ENCODE data around the gene MSMB.
A peak's percentile ranks its signal among the peaks of the same experiment; 100 is the strongest.

The MSMB gene

GRCh38 chr10:46033602-46034011 is 12.5 kb downstream of the MSMB start:
- DNase-seq (ENCODE audit: low spot score): no peak

DNA sequence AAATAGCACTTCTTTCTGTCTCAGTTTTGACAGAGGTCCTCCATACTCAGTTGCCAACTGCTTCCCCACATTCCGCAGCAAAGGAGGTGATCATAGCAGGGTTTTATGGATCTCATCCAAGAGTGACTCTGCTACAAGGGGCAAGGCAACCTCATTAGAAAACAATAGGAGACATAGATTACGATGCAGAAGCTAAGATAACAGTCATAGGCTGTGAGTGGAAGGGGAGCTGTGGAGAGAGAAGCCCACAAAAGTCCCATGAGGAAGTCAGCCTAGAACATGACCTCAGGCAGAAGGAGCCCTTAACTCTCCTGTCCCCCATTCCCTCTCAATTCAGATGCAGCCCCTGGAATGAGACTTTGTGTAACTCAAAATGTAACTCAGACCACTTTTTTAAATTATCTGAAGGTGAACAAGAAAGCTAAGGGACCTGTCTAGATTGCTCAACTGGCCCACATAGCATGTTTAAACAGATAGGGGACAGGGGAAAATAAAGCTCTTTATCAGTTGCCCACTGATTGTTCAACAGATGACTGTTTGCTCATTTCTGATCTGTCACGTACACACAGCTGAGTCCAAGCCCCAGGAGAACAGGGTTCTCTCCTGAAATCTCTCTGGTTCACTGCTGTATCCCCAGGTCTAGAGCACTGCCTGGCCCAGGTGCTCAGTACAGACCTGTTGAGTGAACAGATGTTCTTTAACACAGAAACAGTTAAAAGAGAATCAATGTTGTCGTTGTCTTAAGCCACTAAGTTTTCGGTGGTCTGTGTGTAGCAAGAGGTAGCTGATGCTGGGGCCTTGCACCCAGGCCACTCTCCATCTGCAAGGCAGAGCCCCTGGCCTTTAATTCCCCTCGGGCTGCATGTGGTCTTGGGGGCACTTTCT is 14.2 kb downstream of the MSMB start:
- DNase-seq (ENCODE audit: low spot score): no peak

DNA sequence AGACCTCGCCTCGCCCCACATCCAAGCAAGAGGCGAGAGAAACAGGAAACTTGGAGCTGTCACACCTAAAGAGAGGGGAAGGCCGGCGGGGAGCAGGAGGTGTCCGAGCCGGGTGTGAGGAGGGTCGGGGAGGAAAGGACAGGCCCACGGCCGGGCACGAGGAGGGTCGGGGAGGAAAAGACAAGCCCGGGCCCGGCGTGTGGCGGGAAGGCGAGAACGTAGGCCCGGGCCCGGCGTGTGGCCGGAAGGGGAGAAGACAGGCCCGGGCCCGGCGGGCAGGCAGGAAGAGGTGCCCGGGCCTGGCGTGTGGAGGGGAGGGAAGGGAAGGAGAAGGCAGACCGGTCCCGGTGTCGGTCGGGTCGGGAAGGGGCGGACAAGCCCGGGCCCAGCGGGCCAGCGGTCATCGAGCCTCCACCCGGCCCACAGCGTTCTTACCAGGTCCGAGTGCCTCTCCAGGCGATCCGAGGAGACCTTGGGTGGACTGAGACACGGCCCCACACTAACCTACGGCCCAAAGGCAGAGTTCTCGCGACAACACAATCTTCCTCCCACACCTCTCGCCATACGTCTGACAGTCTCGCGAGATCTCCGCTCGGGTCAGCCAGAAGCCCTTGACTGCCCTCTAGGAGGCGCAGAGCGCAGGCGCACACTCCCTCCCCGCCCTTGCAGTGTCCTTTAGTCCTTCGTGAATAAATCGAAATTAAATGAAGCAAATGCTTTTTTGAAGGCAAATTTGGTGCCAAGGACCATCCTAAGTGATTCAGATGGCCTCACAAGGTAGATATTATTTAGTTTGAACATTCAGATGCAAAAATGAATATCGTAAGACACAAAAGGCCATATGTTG is 15.8 kb downstream of the MSMB start, which contains the start of gene NCOA4:
Gene NCOA4, minus strand, starts transcription at position 533 of the 847 bp plus-strand sequence. CDS start 13,943 bp downstream, outside the sequence.
- DNase-seq (ENCODE audit: low spot score): peak; percentile 97

- DNase-seq (ENCODE audit: low spot score): no peak
These were observed 16.5 kb downstream of the MSMB start for GRCh38 chr10:46029461-46030030.

DNA sequence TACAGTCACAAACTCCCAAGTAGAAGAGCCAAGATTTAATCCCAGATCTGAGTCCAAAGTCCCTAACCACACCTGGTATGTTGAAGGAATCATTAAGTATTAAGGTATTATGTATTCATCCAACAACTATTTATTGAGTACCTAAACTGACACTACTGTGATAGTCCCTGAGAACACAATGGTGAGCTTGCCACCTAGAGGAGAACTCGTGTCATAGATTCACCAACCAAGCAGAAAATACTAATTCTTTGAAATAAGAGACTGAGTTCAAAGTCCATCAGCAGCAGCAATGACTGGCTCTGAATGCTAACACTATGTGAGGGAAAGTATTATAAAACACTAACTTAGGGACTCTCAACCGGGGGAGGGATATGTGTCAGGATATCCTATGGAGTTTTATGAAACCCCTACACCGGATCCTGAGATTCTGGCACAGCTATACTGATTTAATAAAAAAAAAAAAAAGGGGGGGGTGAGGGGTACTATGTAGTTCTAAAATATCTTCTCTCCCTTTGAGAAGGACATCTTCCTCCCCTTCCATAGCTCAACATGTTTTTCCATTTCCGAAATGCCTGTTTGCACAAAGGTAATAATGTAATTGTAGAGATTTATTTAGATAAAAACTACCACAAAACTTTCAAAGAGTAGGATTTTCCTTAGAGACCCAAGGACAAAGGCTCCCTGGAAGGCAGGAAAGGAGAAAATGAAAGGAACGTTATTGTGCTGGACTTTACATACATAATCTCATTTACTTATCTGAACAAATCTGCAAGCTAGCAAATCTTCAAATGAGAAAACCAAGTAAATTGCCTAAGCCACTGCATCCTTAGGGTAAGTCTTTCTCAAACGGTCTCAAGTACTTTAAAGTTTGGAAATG is 17.2 kb downstream of the MSMB start:
- DNase-seq (ENCODE audit: low spot score): peak; percentile 66

GRCh38 chr10:46026106-46026505 is 20.0 kb downstream of the MSMB start:
- DNase-seq (ENCODE audit: low spot score): no peak

DNA sequence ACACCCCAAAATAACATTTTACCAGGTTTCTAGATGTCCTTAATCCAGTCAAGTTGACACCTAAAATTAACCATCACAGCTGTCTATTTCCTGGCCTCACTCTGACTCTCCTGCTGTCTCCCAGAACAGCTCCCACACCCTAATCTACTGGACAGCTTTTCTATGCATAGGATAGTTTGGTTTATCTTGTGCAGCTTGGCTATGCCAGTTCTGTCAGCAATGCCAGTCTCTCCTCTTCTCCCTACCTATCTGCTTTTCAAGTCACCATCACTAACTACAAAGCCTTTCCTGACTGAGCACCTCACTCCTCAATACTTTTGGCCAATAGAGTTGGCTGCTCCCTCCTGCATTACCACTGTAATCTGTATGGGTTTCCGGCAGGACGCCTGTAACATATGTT is 20.7 kb downstream of the MSMB start:
- DNase-seq (ENCODE audit: low spot score): no peak

- DNase-seq (ENCODE audit: low spot score): no peak
These were observed 21.1 kb downstream of the MSMB start for GRCh38 chr10:46024948-46025347.

DNA sequence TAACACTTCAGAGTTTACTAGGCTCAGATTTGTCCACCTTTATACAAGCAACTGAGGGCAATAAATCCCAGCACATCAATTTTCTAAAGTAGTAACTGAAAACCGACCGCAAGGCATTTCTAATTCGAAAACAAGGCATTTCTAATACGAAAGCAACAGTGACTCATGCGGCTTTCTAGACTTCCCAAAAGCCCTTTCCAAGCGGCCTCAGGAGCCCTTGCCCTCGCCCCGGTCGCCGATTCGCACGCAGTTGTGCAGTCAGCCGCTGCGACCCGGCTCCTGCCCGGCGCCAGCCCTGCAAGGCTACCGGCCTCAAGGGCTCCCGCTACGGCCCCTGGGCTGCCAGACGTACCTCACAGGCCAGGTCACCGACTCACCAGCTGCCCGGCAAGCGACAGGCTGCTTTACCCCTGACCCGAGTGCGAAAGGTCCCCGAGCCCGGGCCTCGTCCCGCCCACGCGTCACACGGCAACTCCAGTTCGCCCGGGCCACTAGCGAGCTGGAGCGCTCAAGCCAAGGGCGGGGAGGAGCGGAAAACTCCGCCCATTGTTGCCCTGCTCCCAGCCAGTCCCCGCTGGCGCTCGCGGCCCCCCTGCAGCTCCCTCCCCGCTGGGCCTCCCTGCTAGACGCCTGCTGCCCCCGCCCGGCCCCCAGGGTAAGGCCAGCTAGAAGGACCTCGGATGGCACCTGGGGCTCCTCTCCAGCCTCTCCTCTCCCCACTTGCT is 22.9 kb downstream of the MSMB start:
- peak; percentile 74 for DNase-seq (ENCODE audit: low spot score)

DNA sequence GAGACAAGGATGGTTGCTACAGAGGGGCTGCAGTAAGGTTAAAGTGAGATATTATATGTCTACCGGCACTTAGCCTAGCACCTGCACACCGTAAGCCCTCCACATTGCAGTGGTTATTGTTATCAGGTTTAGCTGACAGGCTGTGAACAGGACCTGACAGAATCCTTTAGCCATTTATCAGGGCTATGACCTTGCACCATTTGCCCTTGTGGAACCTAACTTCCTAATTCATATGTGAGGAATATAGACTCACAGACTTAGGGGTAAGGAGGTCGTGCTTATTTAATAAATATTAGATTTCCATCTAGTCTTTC is 25.8 kb downstream of the MSMB start:
- DNase-seq (ENCODE audit: low spot score): no peak

DNA sequence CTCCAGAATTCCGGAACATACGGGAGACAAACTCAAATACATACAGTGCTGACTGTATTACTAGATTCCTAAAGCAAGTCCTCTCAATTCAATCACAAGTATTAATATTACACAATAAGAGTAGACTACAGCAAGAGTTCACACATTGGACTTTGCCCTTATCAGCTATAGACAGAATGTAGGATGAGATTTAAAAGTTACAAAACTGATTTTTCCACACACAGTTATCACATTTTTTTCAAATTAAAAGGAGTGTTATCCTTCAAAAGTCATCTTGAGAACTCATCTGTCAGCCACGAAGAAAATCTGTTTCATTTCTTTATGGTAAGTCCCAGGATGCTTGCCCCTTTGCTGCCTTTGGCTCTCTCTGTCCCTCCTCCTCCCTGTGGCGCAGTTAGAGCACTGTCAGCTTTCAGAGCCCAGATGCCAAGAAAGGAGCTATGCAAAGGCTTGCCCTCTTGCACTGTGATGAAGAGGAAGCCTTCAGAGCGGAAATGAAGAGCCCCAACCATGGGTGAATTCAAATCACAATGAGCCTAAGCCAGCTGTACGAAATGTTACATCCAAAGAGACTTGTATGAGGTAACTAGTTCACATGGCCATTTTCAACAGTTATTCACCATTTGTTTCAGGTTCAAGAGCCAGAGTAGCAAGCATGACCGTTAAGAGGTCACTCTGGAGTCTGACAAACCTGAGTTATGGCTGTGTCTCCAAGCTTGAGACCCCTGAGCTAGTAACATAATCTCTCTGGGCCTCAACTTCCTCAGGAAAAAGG is 26.3 kb downstream of the MSMB start:
- DNase-seq (ENCODE audit: low spot score): no peak

DNA sequence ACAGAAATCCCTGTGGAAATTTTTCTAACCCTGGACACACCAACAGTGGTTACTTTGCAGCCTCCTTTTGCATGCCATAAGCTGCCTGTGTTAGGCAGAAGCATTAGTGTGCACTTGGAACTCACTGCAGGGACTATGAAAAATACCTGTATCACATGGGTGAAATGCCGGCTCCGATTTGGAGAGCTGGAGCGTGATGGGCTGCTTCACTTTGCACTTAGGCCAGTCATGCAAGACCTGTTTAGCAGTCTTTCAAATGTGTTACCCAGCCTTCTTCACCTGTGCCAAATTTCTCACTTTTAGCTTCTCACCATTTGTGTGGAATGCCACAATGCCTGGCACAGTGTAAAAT is 26.9 kb downstream of the MSMB start:
- DNase-seq (ENCODE audit: low spot score): no peak

GRCh38 chr10:46018453-46019176 is 27.5 kb downstream of the MSMB start:
- DNase-seq (ENCODE audit: low spot score): no peak

GRCh38 chr10:46017733-46018132 is 28.3 kb downstream of the MSMB start:
- no peak for DNase-seq (ENCODE audit: low spot score)

- no peak for DNase-seq (ENCODE audit: low spot score)
These were observed 29.3 kb downstream of the MSMB start for GRCh38 chr10:46016811-46017210.

DNA sequence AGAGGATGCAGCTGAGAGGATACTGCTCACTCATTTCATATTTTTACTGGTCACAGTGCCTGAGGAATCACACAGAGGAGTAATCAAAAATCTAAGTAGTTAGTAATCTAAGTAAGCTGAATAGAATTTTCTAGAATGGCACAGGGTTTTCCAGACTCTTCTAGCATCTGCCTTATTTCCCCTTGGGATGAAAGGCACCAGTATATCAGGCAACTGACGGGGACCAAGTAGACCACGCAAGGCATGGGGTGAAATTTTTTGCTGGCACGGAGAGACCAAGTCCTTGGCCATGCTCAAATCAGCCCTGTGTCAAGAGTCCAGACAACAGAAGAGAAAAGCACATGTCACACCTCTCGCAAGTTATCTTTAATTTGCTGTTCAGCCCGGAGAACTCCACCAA is 29.9 kb downstream of the MSMB start:
- no peak for DNase-seq (ENCODE audit: low spot score)

DNA sequence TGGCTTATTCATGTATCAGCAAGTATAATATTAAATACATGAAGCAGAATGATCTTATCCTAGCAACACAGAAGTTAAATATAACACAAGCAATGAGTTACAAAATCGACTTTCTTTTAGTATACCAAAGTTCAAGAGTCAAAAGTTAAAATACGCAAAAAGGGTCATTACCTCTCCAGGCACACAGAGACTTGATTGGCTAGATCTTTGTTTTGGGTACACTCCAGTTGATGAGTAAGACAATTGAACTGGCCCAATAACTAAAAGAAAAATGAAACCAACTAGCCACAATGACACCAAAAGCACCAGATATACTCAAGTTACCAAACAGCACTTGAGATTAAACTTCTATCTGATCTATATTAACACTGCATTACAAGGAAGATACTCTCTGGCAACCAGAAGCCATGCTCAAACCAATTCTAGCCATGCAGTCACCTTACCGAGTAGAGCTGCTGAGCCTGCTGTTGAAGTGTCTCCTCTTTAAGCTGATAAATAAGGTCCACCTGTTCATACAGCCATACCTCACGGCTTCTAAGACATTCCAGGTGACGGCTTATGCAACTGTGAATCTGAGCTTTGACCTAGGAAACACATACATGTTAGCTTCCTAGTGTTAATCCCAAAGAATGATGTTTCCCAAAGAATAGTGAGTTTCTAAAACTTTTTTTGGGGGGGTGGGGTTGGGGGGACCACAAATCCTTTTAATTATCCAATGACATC is 31.2 kb downstream of the MSMB start:
- no peak for DNase-seq (ENCODE audit: low spot score)

DNA sequence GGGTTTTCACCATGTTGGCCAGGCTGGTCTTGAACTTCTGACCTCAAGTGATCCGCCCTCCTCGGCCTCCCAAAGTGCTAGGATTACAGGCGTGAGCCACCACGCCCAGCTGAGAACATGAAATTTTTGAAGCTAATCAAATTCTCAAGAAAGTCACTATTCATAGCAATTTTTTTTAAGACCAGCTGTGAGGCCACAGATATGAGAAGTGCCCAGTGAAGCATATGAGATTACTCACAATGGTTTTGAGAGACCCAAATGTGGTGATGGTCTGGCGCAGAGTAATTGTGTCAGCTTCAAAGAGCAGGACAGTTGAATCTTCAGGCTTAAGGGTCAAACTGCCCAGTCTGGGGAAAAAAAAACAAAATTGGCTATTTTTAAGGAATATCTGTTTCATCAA is 31.9 kb downstream of the MSMB start:
- DNase-seq (ENCODE audit: low spot score): no peak

DNA sequence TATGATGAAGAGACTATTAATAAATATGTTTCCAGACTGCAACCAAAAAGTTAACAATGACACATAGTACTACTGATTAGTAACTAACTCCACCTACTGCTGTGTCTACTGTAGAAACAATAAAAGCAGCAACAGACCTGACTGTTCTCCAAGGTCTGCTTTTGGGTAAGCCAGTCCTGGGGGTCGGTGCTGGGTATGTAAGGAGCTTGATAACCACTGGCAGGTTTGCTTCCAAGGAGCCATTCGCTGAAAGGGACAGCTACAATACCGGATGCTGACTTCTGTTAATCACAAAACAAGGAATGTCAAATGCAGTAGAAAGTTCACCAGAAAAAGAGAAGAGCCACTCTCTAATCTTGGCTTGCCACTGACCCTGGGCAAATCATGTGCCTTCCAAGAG is 33.3 kb downstream of the MSMB start:
- DNase-seq (ENCODE audit: low spot score): no peak

All from CD4-positive, alpha-beta T cell treated with Interleukin-15 for 4 hours (primary cell).